GM23338 (cell line): ENCODE results near the gene CRYGA. TPM values are rescaled to one million over a fixed set of nuclear protein-coding genes. Genes with fewer than 3 reads are reported as not detected.
A peak's percentile ranks its signal among the peaks of the same experiment; 100 is the strongest.

ENCODE experiments used
- ATAC-seq: fragments of 200-7000 bp; cut with Tn5 transposase; 3 replicates; pipeline ENCODE4 v1.9.1; 2020
- DNase-seq: peaks from one replicate; pipeline ENCODE4 v3.0.0-alpha.2; 2015; ENCODE audit warnings: low spot score
- H2AFZ ChIP-seq: fragments of 200-600 bp; sonication (generic); 2 replicates; pipeline ENCODE4 v1.8.0; 2016; ENCODE audit warnings: antibody characterized with exemption, mild to moderate bottlenecking, moderate library complexity
- H3F3A ChIP-seq: fragments of 200-600 bp; sonication (generic); replicated peaks from 2 replicates; pipeline ENCODE4 v1.8.0; 2017; ENCODE audit warnings: antibody characterized with exemption, mixed run types, low read depth
- H3K27ac ChIP-seq: fragments of 200-600 bp; sonication (generic); 2 replicates; pipeline ENCODE4 v1.6.1; 2016; ENCODE audit warnings: low read depth
- H3K27me3 ChIP-seq: fragments of 200-600 bp; sonication (generic); 2 replicates; pipeline ENCODE4 v1.8.0; 2016; ENCODE audit warnings: mild to moderate bottlenecking, mixed run types, moderate library complexity; ENCODE audit not compliant: insufficient read depth
- H3K36me3 ChIP-seq: fragments of 200-600 bp; sonication (generic); 2 replicates; pipeline ENCODE4 v1.8.0; 2016; ENCODE audit warnings: mild to moderate bottlenecking; ENCODE audit not compliant: insufficient read depth
- H3K4me1 ChIP-seq: fragments of 200-600 bp; sonication (generic); 2 replicates; pipeline ENCODE4 v1.8.0; 2016; ENCODE audit warnings: mild to moderate bottlenecking, moderate library complexity; ENCODE audit not compliant: insufficient read depth
- H3K4me2 ChIP-seq: fragments of 200-600 bp; sonication (generic); 2 replicates; pipeline ENCODE4 v1.7.1; 2017; ENCODE audit warnings: mixed run types
- H3K4me3 ChIP-seq: fragments of 200-600 bp; sonication (generic); 2 replicates; pipeline ENCODE4 v1.6.1; 2016; ENCODE audit warnings: mixed run types
- H3K79me2 ChIP-seq: fragments of 200-600 bp; sonication (generic); replicated peaks from 2 replicates; pipeline ENCODE4 v1.8.0; 2017; ENCODE audit warnings: mild to moderate bottlenecking; ENCODE audit not compliant: insufficient read depth
- H3K9me2 ChIP-seq: fragments of 200-600 bp; sonication (generic); 2 replicates; pipeline ENCODE4 v1.8.0; 2017; ENCODE audit not compliant: insufficient read depth
- H4K20me1 ChIP-seq: fragments of 200-600 bp; sonication (generic); replicated peaks from 2 replicates; pipeline ENCODE4 v1.8.0; 2017; ENCODE audit warnings: mild to moderate bottlenecking; ENCODE audit not compliant: insufficient read depth
- H3K27ac Mint-ChIP-seq: 2 replicates; pipeline ENCODE4 v1.8.0; 2020; ENCODE audit warnings: inconsistent platforms, mild to moderate bottlenecking, moderate library complexity, mixed read lengths
- H3K27me3 Mint-ChIP-seq: 3 replicates; pipeline ENCODE4 v1.8.0; 2022; ENCODE audit warnings: low read depth, mild to moderate bottlenecking, moderate library complexity, mixed read lengths, inconsistent platforms; ENCODE audit not compliant: insufficient read depth, poor library complexity
- H3K36me3 Mint-ChIP-seq: 3 replicates; pipeline ENCODE4 v1.8.0; 2021; ENCODE audit warnings: low read depth, mild to moderate bottlenecking, inconsistent platforms, moderate library complexity, mixed read lengths
- H3K4me1 Mint-ChIP-seq: 3 replicates; pipeline ENCODE4 v1.8.0; 2020; ENCODE audit warnings: mild to moderate bottlenecking, inconsistent platforms, mixed read lengths
- H3K4me3 Mint-ChIP-seq: 3 replicates; pipeline ENCODE4 v1.8.0; 2021; ENCODE audit warnings: moderate library complexity, mild to moderate bottlenecking, inconsistent platforms, mixed read lengths
- H3K9me3 Mint-ChIP-seq: 3 replicates; pipeline ENCODE4 v1.8.0; 2020; ENCODE audit warnings: moderate library complexity, mild to moderate bottlenecking, inconsistent platforms, mixed read lengths
- EZH2phosphoT487 ChIP-seq: fragments of 200-600 bp; sonication (generic); IDR thresholded peaks from one replicate; pipeline ENCODE4 v1.8.1; 2018; ENCODE audit warnings: antibody characterized with exemption; ENCODE audit not compliant: unreplicated experiment
- NANOG ChIP-seq: IDR thresholded peaks from 2 replicates; pipeline ENCODE4 v1.6.1; 2016; ENCODE audit warnings: antibody characterized with exemption, borderline replicate concordance
- REST ChIP-seq: IDR thresholded peaks from one replicate; pipeline ENCODE4 v1.6.1; 2018; ENCODE audit warnings: antibody characterized with exemption; ENCODE audit not compliant: unreplicated experiment
- STAT1 ChIP-seq: IDR thresholded peaks from one replicate; pipeline ENCODE4 v1.6.1; 2016; ENCODE audit warnings: antibody characterized with exemption; ENCODE audit not compliant: unreplicated experiment
- ZNF462 ChIP-seq: fragments of 250-450 bp; sonication (Bioruptor Pico); IDR thresholded peaks from 2 replicates; pipeline ENCODE4 v1.5.0; 2020; ENCODE audit warnings: mild to moderate bottlenecking, moderate library complexity
- polyA plus RNA-seq: library from polyadenylated mRNA; unstranded; fragments of >200 nt; fragmentation: Nextera tagmentation; extraction: Ambion mirVana; gene quantifications from 2 replicates; pipeline ENCODE4 v1.2.1, GENCODE V29; 2016
- total RNA-seq: library from RNA; depleted of rRNA; stranded (reverse); fragments of >200 nt; shearing (Covaris generic); gene quantifications from 2 replicates; pipeline ENCODE4 v1.2.3, GENCODE V29; 2014

CRYGA gene
- total and polyA plus RNA-seq, 2 experiments from 2014 or later = not detected

GRCh38 chr2:208186465-208186864 is 23.1 kb upstream of the CRYGA start (continued):
- TF ChIP-seq ZNF462 (CRISPR knock-in tag) (no peak), REST (no peak), STAT1 (no peak)

- DNase-seq (peak; percentile 50), ATAC-seq (peak; percentile 35)
- Histone ChIP-seq H3K27ac (peak overlapping the region; percentile 1; the same call in 1 of the 2 replicates), H3K36me3 (no peaks in the 10 kb centered on the region), H3K79me2 (no peaks in the 10 kb centered on the region), H3K4me2 (peak overlapping the region; percentile 80), H3K4me1 (peaks cover 46% of the 10 kb centered on the region), H3F3A (0 out of 2 replicates have a peak, but pooled peaks cover 3% of the 10 kb centered on the region), H2AFZ (peak overlapping the region; percentile 19), H3K9me2 (no peaks in the 10 kb centered on the region), H3K27me3 (no peaks in the 10 kb centered on the region), H3K4me3 (peak overlapping the region; percentile 54), H4K20me1 (no peaks in the 10 kb centered on the region)
- Mint-ChIP-seq H3K27me3 (peaks cover 3% of the 10 kb centered on the region), H3K4me3 (peak overlapping the region; percentile 69), H3K9me3 (no peaks in the 10 kb centered on the region), H3K36me3 (no peaks in the 10 kb centered on the region), H3K4me1 (peaks cover 58% of the 10 kb centered on the region), H3K27ac (peak overlapping the region; percentile 88)
- TF ChIP-seq NANOG (no peak), EZH2phosphoT487 (no peak)
These were observed 20.8 kb upstream of the CRYGA start for GRCh38 chr2:208183972-208184705.
